Liver (tissue), 9 donors: ENCODE results near the gene DIRAS2. TPM values are rescaled to one million over a fixed set of nuclear protein-coding genes. Genes with fewer than 3 reads are reported as not detected.

ENCODE experiments used
- DNase-seq: peaks from one replicate; pipeline ENCODE4 v3.0.0-alpha.2; 2017; ENCODE audit warnings: low spot score
- H3K27ac ChIP-seq, 2 donors: one replicate each; pipeline ENCODE4 v1.7.0; 2013; ENCODE audit warnings: inconsistent platforms in 2 of 2, low read length in 2 of 2, control low read depth in 1 of 2, low read depth in 1 of 2, mild to moderate bottlenecking in 1 of 2
- H3K27me3 ChIP-seq, 4 donors: one replicate each; pipeline versions ENCODE4 v1.6.1 to v1.7.0; 2013; ENCODE audit warnings: low read length in 3 of 4, inconsistent platforms in 1 of 4, mild to moderate bottlenecking in 1 of 4, moderate library complexity in 1 of 4; ENCODE audit not compliant: control insufficient read depth in 4 of 4, insufficient read depth in 4 of 4
- H3K36me3 ChIP-seq, 4 donors: one replicate each; pipeline versions ENCODE4 v1.6.1 to v1.7.0; 2013; ENCODE audit warnings: low read length in 3 of 4, mild to moderate bottlenecking in 3 of 4, low read depth in 1 of 4, moderate library complexity in 1 of 4; ENCODE audit not compliant: control insufficient read depth in 4 of 4, insufficient read depth in 3 of 4
- H3K4me1 ChIP-seq, 4 donors: one replicate each; pipeline versions ENCODE4 v1.6.1 to v1.7.0; 2013; ENCODE audit warnings: low read length in 3 of 4, mild to moderate bottlenecking in 3 of 4, moderate library complexity in 1 of 4; ENCODE audit not compliant: control insufficient read depth in 4 of 4, insufficient read depth in 4 of 4
- H3K4me3 ChIP-seq, 3 donors: one replicate each; pipeline versions ENCODE4 v1.6.1 to v1.7.0; 2013; ENCODE audit warnings: low read length in 3 of 3, control low read depth in 1 of 3, low read depth in 1 of 3, mild to moderate bottlenecking in 1 of 3
- H3K9ac ChIP-seq, 2 donors: one replicate each; pipeline ENCODE4 v1.7.0; 2013; ENCODE audit warnings: low read length in 2 of 2, mild to moderate bottlenecking in 2 of 2, moderate library complexity in 2 of 2, control low read depth in 1 of 2, low read depth in 1 of 2
- H3K9me3 ChIP-seq, 4 donors: one replicate each; pipeline versions ENCODE4 v1.6.1 to v1.7.0; 2013; ENCODE audit warnings: low read length in 3 of 4; ENCODE audit not compliant: control insufficient read depth in 4 of 4
- ATF3 ChIP-seq: IDR thresholded peaks from 2 replicates; pipeline ENCODE4 v1.6.1; 2016; ENCODE audit warnings: antibody characterized with exemption
- CTCF ChIP-seq: fragments of 150-350 bp; IDR thresholded peaks from 2 replicates; pipeline ENCODE4 v1.5.1; 2017; ENCODE audit warnings: improper control_type of control experiment, low read depth, low read length; ENCODE audit not compliant: missing input control
- EGR1 ChIP-seq, 2 donors: IDR thresholded peaks; 2 replicates each; pipeline ENCODE4 v1.6.1; 2016 to 2018; ENCODE audit warnings: antibody characterized with exemption in 2 of 2, low read depth in 2 of 2
- FOXA1 ChIP-seq: IDR thresholded peaks from 2 replicates; pipeline ENCODE4 v1.6.1; 2016; ENCODE audit warnings: antibody characterized with exemption
- FOXA2 ChIP-seq: IDR thresholded peaks from 2 replicates; pipeline ENCODE4 v1.6.1; 2016; ENCODE audit warnings: antibody characterized with exemption
- GABPA ChIP-seq, 2 donors: IDR thresholded peaks in 1 of 2; conservative IDR thresholded peaks in 1 of 2; 2 replicates each; pipeline ENCODE4 v1.6.1; 2016; ENCODE audit warnings: antibody characterized with exemption in 2 of 2, mild to moderate bottlenecking in 1 of 2, moderate library complexity in 1 of 2
- HNF4A ChIP-seq, 2 donors: conservative IDR thresholded peaks; 2 replicates each; pipeline ENCODE4 v1.6.1; 2016; ENCODE audit warnings: antibody characterized with exemption in 2 of 2, mild to moderate bottlenecking in 2 of 2
- JUND ChIP-seq, 2 donors: IDR thresholded peaks; 2 replicates each; pipeline ENCODE4 v1.6.1; 2016; ENCODE audit warnings: antibody characterized with exemption in 2 of 2
- MAX ChIP-seq: IDR thresholded peaks from 2 replicates; pipeline ENCODE4 v1.6.1; 2016; ENCODE audit warnings: antibody characterized with exemption
- NR2F2 ChIP-seq: IDR thresholded peaks from 2 replicates; pipeline ENCODE4 v1.6.1; 2016; ENCODE audit warnings: antibody characterized with exemption
- RAD21 ChIP-seq, 2 donors: IDR thresholded peaks; 2 replicates each; pipeline ENCODE4 v1.6.1; 2016; ENCODE audit warnings: antibody characterized with exemption in 2 of 2, mild to moderate bottlenecking in 2 of 2
- REST ChIP-seq: IDR thresholded peaks from 2 replicates; pipeline ENCODE4 v1.6.1; 2016; ENCODE audit warnings: antibody characterized with exemption, mild to moderate bottlenecking
- RXRA ChIP-seq, 2 donors: IDR thresholded peaks; 2 replicates each; pipeline ENCODE4 v1.6.1; 2017 to 2018; ENCODE audit warnings: antibody characterized with exemption in 2 of 2, mild to moderate bottlenecking in 1 of 2
- SP1 ChIP-seq: IDR thresholded peaks from 2 replicates; pipeline ENCODE4 v1.6.1; 2018; ENCODE audit warnings: antibody characterized with exemption, mild to moderate bottlenecking
- TAF1 ChIP-seq: conservative IDR thresholded peaks from 2 replicates; pipeline ENCODE4 v1.6.1; 2016; ENCODE audit warnings: antibody characterized with exemption, mild to moderate bottlenecking
- WGBS: extraction: QIAGEN DNeasy Blood & Tissue Kit; methylation state at CpG from one replicate; pipeline ENCODE4 v1.1.7; 2013; 5-methylcytosine and 5-hydroxymethylcytosine counted together
- polyA plus RNA-seq, 2 donors: library from polyadenylated mRNA; stranded (reverse) in 1 of 2; unstranded in 1 of 2; fragments of 200-250 nt in 1 of 2; fragments of >200 nt in 1 of 2; fragmentation: Nextera tagmentation in 1 of 2; extraction: Ambion mirVana in 1 of 2; gene quantifications; one replicate each; pipeline versions ENCODE4 v1.2.1 to v1.2.3, GENCODE V29; 2013 to 2015
- total RNA-seq, 2 donors: library from RNA; depleted of rRNA; stranded (reverse); fragments of >200 nt; gene quantifications; one replicate each; pipeline ENCODE4 v1.2.3, GENCODE V29; 2014
- donor health status: healthy.
- donor health status: healthy.
- donor health status: healthy.
- donor health status: healthy.
- donor health status: healthy.

DIRAS2 gene
- total and polyA plus RNA-seq, 4 donors: 0.14 to 0.53 (median 0.25) TPM; not detected in 1

GRCh38 chr9:90578126-90578815 is 64.4 kb downstream of the DIRAS2 start:
- Histone ChIP-seq H3K36me3 (no peaks in the 10 kb centered on the region), H3K27ac (no peak overlapping the region), H3K27me3 (no peaks in the 10 kb centered on the region), H3K9me3 (no peaks in the 10 kb centered on the region), H3K9ac (no peak overlapping the region), H3K4me1 (no peaks in the 10 kb centered on the region), H3K4me3 (no peak overlapping the region)
- no peak for DNase-seq
- no peak for TF ChIP-seq GABPA (IDR thresholded peaks at IDR 0.05 in 1 of 2, conservative IDR thresholded peaks at IDR 0.05 in 1 of 2)
- no peak for TF ChIP-seq TAF1
- TF ChIP-seq JUND (IDR thresholded peaks at IDR 0.05): no peak
- TF ChIP-seq FOXA2: no peak
- no peak for TF ChIP-seq SP1
- no peak for TF ChIP-seq MAX
- TF ChIP-seq RAD21 (IDR thresholded peaks at IDR 0.05): no peak
- TF ChIP-seq FOXA1: no peak
- TF ChIP-seq NR2F2: no peak
- TF ChIP-seq RXRA (IDR thresholded peaks at IDR 0.05): no peak
- 80% methylated on average over 3 of the region's 3 CpGs for WGBS

- Histone ChIP-seq H3K4me3 (no peak overlapping the region), H3K9me3 (no peaks in the 10 kb centered on the region), H3K27ac (no peak overlapping the region), H3K4me1 (no peaks in the 10 kb centered on the region), H3K9ac (no peak overlapping the region), H3K27me3 (no peaks in the 10 kb centered on the region), H3K36me3 (no peaks in the 10 kb centered on the region)
- TF ChIP-seq FOXA2 (no peak), SP1 (no peak), ATF3 (no peak), EGR1 (IDR thresholded peaks at IDR 0.05; ENCODE audit: low read depth in 2 of 2) (no peak)
- DNase-seq: no peak
- WGBS: 45% methylated on average over 1 of the region's 1 CpG
These were observed 73.1 kb downstream of the DIRAS2 start for GRCh38 chr9:90569511-90569910.

GRCh38 chr9:90568667-90569066 is 74.0 kb downstream of the DIRAS2 start:
- H3K27me3 ChIP-seq: no peaks in the 10 kb centered on the region
- no peak overlapping the region for H3K9ac ChIP-seq
- no peaks in the 10 kb centered on the region for H3K9me3 ChIP-seq
- no peak for TF ChIP-seq HNF4A (conservative IDR thresholded peaks at IDR 0.05)
- no peak for TF ChIP-seq REST
- no peak for TF ChIP-seq ATF3
- no peak for TF ChIP-seq TAF1
- no peak for TF ChIP-seq NR2F2
- no peak for TF ChIP-seq CTCF
- TF ChIP-seq SP1: no peak
- no peak overlapping the region for H3K4me3 ChIP-seq
- 78% methylated on average over 3 of the region's 3 CpGs for WGBS
- no peak for DNase-seq
- H3K36me3 ChIP-seq: no peaks in the 10 kb centered on the region
- no peaks in the 10 kb centered on the region for H3K4me1 ChIP-seq
- no peak overlapping the region for H3K27ac ChIP-seq
